HG03025 (cell line): ENCODE results near the gene PSAT1.

Experiments used
- ATAC-seq: cut with Tn5 transposase; IDR thresholded peaks from one replicate; pipeline ENCODE4 v1.9.1; 2021; ENCODE audit warnings: mild to moderate bottlenecking, moderate library complexity; ENCODE audit not compliant: unreplicated experiment, low FRiP score

PSAT1 gene

GRCh38 chr9:78292026-78292425, 4.9 kb upstream of the PSAT1 start:
- no peak for ATAC-seq

- no peak for ATAC-seq
These were observed 4.0 kb upstream of the PSAT1 start for GRCh38 chr9:78292716-78293497.

DNA sequence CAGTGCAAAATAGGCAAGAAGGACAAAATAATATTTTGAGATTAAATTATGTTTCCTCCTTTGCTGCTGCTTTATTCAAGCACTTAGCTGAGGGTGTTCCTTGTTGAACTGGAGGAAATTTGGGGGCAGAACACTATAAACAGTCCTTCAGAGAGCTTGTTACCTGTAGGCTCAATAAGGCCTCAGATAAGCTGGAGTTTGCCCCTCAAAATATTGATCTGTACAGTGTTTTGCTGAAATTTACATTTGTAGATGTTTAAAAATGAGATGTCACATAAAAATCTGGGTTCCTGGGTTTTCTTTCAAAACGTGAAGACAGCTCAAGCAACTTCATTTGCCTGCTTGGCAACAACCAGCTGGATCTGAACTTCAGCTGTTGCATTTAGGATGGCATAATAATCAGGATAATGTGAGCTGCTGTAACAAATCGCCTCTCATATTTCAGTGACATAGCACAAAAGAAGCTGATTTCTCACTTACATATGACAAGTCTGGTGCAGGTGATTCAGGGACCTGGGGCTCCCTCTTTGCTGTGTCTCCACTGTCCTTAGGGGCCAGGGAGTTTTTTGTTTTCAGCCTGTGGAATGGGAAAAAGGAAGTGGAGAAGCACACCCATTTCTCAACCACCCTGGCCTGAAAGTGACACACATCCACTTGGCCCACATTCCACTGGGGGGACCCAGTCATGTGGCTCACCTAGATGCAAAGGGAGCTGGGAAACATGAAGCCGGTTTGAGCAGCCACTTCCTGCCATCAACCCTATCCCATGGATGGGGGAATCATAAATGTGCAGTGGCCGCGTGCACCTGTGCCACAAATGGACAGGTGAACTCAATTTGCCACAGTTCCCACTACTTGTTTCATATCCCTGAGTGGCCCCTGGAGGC, 2.4 kb upstream of the PSAT1 start:
- ATAC-seq, result no peak

GRCh38 chr9:78295177-78295575, 1.7 kb upstream of the PSAT1 start:
- no peak for ATAC-seq

DNA sequence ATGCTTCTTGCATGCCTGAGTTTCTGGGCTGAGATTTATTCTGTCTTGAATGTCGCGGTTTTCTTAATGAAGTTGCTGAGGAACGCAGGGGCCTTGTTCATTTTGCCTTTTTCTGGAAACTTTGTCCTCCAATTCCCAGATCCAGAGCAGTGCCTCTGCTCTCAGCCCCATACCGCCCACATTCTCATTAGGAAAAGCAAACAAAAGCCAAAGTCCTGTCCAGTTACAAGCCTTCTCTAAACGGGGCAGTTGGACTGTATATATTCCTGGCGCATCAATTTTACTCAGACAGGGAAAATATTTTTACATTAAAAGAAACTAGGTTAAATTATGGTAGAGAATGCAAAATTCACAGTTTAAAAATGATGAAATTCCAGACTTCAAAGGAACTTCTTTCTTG, 1.2 kb upstream of the PSAT1 start:
- no peak for ATAC-seq

DNA sequence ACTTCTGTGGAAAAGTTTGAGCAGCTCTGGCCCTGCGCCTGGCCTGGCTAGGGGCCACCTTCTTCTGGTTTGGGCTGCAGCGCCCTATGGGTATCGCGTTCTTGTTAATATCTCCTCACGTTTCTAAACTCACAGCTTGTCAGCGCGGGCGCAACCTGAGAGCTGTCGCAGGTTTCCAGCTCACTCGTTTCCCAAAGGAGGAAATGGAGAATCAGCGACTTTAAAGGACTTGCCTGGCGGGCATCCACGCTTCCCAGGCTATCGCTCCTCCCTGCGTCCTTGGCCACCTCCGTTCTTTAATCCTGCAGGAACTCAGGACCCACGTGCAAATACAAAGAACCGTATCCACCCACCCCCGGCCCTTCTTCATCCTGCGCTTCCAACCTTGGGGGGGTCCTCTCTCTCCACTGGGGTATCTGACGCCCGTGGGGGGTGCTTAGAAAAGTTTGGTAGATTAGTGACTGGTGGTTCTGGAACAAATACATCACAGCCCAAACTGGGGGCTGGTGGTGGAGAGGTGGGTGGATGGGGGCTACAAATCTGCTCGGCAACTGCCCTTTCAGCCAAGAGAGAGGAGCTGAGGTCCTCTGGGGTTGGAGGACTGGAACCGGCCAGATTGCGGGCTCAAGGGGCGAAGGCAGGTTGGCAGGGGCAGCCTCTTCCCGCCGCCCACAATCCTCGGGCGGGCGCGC, 578 bp upstream of the PSAT1 start:
- ATAC-seq, result no peak

DNA sequence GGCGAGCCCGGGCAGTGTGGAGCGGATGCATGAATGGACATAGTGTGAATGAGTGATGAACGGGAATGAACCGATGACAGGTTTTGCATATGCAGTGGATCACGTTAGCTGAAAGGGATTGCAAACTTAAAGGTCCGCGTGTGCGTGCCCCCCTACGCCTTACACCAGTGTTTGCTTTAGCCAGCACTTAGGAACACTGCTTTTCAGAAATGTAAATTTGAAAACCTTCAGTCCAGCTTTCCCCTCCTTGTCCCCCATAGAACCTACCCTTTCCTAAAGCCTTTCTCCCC, 692 bp downstream of the PSAT1 start:
- ATAC-seq, result no peak

GRCh38 chr9:78298046-78298765, 1.3 kb downstream of the PSAT1 start:
- ATAC-seq, result no peak

GRCh38 chr9:78300209-78300608, 3.3 kb downstream of the PSAT1 start:
- no peak for ATAC-seq

GRCh38 chr9:78301466-78301865, 4.5 kb downstream of the PSAT1 start:
- no peak for ATAC-seq

- no peak for ATAC-seq
These were observed 6.6 kb downstream of the PSAT1 start for GRCh38 chr9:78303377-78304062.

- ATAC-seq, result no peak
These were observed 7.4 kb downstream of the PSAT1 start for GRCh38 chr9:78304357-78304756.

DNA sequence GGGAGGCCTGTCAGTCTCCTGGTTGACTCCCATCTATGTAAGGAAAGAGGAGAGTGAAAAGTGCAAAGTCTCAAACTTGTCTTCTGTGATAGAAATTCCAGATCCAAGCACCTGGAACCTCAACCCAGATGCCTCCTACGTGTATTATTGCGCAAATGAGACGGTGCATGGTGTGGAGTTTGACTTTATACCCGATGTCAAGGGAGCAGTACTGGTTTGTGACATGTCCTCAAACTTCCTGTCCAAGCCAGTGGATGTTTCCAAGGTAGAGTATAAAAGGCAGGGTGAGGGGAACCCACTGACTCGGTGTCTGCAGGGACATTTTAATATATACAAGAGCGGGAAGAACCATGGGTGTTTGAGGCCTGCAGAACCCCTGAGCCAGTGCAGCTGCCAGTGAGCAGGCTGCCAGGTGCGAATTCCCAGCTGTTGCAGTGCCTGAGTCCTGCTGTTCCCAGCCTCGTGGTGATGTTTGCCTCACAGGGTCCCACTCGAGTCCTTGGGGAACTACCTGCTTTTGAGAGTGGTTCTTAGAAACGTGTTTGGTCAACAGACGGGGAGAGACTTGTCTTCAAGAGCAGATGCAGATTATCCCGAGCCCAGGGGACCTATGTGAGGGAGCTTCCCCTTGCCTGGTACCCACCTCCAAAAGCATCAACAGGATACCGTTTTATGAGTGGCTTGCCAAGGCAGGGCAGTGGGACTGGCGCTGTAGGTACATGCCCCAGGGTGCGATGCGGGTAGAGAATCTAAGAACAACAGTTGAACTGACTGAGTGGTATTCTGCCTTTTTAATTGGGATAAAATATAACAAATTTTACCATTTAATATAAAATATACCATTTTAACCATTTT, 9.5 kb downstream of the PSAT1 start:
- no peak for ATAC-seq

- no peak for ATAC-seq
These were observed 10.4 kb downstream of the PSAT1 start for GRCh38 chr9:78307360-78307759.

DNA sequence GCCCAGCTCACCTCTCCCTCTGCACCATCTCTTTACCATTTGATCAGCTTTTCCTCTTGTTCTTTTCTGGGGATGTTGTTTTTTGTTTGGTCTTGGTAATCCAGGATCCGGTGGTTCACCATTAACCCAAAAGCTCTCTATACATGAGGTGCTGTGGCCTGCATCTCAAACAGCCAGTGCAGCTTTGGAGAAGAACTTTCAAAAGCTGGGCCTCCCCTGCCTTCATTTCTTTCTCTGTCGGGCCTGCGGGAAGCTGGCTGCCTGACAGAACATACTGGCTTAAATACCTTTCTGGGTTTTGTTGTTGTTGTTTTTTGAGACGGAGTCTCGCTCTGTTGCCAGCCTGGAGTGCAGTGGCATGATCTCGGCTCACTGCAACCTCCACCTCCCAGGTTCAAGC, 12.1 kb downstream of the PSAT1 start:
- ATAC-seq, result no peak

- ATAC-seq, result no peak
These were observed 14.2 kb downstream of the PSAT1 start for GRCh38 chr9:78311075-78311474.

DNA sequence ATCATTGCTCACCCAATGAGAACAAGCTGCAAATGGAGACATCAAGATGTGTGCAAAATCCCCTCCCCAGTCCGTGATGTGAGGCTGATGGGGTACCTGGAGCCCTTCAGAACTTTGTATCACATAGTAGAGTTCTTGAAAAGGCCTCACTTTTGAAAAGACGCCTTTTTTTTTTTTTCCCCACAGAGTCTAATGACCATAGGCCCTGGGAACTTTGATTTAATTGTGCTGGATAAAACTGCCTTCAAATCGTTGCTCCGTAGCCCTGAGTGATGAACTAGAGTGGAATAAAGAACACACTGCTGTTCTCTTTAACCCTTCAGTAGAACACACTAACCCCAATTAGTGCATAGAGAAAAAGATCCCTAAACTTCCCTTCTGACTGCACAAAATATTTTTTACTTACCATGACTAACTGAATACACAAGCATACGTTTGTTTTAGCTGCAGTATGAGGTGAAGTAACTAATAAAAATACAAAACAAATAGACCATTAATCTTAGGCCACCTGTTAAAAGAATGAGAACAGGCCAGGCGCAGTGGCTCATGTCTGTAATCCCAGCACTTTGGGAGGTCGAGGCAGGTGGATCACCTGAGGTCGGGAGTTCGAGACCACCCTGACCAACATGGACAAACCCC, 15.1 kb downstream of the PSAT1 start:
- no peak for ATAC-seq

DNA sequence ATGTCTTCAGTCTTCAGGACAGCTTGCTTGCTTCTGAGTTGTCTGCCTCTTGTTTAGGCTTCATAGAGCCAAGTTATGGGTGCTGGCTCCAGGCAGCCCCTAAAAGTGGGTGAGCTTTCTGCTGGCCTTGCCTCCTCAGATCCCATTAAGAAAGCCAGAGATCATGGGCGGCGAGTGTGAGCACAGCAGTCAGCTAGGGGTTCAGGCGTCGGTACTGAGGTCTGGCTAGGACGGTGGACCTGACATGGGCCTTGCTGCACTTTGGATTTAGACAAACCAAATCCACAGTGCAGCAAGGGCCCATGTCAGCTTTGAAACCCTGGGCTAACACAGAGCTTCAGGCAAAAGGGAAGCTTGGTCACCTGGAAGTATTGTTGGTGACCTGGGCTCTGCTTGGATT, 17.6 kb downstream of the PSAT1 start:
- ATAC-seq, result no peak
